HG02642 (cell line): ENCODE measurements around the gene FAM170A.

Experiments
- ATAC-seq: cut with Tn5 transposase; IDR thresholded peaks from one replicate; pipeline ENCODE4 v1.9.1; 2021; ENCODE audit warnings: mild to moderate bottlenecking; ENCODE audit not compliant: unreplicated experiment, poor library complexity

The FAM170A gene, protein sequence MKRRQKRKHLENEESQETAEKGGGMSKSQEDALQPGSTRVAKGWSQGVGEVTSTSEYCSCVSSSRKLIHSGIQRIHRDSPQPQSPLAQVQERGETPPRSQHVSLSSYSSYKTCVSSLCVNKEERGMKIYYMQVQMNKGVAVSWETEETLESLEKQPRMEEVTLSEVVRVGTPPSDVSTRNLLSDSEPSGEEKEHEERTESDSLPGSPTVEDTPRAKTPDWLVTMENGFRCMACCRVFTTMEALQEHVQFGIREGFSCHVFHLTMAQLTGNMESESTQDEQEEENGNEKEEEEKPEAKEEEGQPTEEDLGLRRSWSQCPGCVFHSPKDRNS

DNA sequence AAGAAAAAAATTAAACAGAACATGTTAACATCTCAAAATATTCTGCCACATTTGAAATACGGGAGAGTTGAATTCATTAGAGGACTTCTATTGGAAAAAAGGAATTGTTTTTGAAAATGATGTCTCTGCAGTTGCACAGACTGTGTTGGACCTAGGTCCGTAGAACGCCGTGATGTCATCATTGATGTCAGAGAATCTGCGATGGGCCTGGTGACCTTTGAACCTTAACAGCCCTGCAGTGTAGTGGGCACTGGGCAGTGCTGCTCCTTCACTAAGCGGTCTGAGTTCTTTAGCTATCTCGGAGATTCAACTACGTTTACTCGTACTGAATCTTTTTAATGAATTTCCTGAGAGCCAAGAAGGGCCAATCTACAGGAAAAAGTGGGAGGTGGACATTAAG lies at the start of gene FAM170A:
Gene FAM170A, plus strand, starts transcription at position 220 of the 400 bp plus-strand sequence. CDS start 211 bp downstream, outside the sequence.
- ATAC-seq = no peak

DNA sequence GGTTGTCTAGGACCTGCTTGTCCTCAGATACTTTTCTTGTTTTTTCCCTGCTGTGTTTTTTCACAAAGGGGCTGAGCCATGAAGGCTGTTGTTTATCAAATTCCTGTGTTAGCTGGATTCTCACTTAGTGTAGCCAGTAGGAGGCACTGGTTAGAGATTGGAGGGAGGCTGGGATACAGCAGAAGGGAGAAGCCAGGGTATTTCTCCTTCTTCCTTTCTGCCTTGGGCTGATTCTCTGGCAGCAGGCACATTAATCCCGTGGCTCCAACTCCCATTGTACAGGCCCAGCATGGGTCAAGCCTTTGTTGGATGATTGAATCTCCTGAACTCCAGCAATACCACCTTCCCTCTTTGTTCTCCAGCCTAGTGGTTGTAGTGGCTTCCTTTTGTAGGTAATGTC lies 46.4 kb upstream of the FAM170A start:
- no peak for ATAC-seq

DNA sequence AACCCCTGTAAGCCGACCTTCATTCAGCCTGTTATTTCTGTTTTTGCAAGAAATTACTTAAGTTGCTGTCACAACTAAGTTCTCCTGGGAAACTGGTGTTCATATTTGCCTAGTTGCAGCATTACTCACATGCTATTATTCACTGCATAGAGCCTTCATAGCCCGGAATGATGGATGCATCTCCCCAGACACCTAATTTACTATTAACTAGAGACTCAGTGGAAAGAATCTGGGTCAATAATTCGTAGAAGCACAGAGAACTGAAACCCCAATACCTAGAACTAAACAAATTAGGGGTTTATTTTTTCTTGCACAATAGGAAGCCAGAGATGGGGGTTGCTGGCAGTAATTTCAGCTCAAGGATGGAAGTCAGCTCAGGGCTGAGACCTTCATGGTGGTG lies 45.7 kb upstream of the FAM170A start:
- ATAC-seq = peak; percentile 86

DNA sequence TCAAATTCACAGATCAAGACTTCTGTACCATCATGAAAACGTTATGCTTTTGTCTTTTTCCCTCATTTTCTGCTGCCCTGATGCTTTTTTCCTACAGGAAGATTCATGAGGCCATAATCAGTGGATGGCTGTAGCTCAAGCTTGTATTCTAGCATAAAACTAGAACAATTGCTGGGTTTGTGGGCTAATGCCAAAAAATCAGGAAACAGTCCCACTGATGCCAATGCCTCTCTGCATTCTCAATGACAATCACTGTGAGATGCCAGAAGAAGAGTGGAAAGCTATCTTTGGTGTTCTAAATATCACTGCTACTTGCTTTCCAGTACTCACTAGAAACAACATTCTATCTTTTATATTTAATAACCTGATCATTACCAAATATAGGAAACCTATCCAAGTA lies 33.3 kb upstream of the FAM170A start:
- no peak for ATAC-seq

DNA sequence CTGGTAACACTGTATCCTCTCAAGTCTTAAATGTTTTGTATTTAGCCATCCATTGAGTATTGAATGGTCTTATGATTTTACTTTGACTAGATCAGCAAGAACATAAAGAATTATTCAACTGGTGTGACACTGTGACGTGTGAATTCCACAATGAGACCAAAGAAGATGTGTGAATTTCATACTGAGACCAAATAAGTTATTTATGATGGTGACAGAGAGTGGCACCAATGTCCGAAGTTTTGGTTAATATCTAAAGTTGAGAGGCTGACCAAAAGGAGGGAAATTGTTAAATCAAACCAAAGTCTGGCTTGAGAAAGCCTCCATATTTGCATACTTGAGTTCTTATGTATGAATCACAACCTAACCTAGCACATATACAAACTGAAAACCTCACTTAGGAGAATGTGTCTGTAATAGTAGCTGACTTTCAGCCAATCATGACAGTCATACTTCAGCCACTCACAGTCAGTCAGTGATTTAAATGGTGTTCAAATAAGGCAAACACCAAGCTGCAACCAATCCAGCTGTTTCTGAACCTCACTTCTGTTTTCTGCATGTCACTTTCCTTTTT lies 31.5 kb upstream of the FAM170A start:
- peak; percentile 35 for ATAC-seq

DNA sequence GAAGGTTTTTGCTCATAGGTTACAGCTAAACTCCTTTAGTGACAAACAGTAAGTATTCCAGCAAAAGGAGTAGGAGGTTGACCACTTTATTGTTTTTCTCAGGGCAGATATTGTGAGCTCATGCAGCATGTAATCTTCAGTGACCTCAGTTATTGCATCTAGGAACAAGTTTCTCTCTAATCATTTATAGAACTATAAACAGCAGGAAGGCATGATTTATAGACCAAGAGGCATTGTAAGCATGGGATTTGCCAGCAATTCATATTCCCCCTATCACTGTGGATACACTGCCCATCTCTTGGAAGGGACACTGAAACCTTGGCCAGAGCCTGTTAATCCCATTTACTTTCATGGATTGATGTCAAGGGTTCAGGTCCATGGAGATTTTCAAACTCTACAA lies 15.4 kb upstream of the FAM170A start:
- ATAC-seq = no peak

DNA sequence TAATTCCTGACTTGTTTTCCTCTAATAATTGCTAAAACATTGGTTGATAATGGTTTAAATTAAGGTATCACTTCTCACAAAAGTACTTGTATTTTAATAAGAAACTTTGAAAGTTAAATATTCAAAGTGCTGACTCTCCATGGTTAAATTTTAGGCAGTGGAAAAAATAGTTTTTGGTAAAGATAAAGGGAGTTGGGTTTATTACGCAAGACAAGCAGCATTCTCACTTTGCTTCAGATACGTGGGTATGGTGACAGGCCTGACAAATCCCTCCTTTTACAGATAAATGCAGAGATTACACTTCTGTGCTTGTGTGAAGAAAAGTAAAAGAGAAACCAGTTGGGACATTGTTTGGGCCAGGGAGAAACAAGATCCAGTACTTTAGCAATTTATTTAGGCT lies 14.5 kb upstream of the FAM170A start:
- no peak for ATAC-seq

DNA sequence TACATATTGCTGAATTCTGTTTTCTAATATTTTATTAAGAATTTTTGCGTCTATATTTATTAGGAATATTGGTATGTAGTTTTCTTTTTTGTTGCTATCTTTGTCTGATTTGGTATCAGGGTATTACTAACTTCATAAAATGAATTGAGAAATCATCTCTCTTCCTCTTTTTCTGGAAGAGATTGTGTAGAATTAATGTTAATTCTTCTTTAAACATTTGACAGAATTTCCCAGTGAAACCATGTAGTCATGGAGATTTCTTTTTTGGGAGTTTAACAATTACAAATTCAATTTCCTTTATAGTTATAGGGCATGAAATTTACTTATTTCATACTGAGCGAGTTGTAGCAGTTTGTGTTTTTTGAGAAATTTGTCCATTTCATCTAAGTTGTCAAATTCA lies 3.3 kb upstream of the FAM170A start:
- ATAC-seq = no peak

DNA sequence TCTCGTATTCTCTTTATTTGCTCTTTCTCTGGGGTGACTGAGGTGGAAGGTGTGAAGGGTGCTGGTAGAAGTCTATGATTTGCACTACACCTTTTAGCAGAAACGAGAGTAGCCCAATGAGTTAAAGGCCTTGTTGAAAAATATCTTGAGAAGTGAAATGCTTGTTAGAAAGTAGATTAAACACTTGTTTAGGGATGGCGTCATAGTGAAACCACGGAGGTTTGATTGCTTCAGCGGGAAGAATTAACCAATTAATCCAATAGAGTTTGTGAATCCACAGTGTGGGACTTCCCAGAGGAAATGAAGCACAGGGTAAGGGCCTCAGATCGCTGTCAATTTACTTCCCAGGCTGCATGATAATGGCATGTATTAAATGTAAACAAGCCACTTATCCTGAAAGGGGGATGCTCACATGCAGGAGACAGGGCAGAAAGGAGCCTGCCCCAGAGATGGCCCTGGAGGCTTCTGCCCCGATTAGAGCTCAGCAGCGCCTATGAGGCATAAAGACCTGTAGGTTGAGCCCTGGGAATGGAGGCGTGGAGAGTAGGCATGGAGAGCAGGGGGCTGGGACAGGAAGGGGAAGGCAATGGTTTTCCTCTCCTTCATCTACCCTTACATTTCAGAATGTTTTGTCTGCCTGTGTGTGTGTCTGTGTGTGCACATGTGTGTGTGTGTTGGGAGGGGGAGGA lies 1.5 kb downstream of the FAM170A start:
- no peak for ATAC-seq

DNA sequence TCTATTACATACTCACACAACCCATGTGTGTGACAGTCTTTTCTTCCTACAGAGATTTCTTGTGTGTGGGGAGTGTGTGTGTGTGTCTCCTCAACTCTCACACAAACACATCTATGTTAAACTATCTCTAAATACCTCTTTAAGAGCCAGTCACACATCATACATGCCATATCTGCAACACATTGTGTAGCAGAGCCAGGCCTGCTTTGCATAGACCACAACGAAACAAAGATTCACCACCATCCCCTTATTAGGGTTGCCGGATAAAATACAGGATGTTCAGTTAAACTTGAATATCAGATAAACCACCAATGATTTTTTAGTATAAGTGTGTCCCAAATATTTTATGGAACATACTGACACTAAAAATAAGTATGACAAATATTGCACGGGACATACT lies 2.3 kb downstream of the FAM170A start:
- ATAC-seq = peak; percentile 52

DNA sequence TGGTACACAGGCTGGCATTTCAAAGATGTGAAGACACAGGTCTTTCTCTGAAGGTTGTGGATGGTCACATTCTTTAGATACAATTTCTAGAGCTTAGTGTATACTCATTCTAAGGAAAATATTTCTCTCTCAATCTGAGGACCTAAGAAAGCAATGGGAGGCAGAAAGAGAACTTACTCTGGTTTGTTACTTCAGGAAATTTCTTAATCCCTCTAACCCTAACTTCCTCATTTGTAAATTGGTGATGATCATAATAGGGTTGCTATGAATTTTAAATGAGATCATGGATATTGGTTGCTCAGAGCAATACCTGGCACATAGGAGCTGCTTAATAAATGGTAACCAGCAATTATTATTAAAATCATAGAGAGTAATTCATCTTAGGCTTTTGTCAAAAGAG lies 22.1 kb downstream of the FAM170A start:
- no peak for ATAC-seq

DNA sequence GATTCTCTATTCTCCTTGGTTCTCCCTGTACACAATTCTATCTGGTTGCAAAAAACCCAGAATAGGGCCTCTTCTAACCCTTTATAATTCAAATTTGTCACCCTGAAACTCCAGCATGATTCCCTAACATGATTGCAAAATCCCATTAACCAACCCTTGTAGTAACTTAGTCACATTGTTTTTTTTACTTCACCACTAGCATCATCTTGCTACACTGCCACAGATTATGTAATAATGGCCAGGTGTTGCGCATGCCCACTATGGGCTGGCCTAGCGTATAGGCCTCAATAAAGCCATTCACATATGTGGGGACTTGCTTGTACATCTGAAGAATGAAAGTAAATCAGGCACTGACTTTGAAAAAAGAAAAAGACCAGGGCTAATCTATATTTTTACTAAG lies 25.7 kb downstream of the FAM170A start:
- no peak for ATAC-seq

DNA sequence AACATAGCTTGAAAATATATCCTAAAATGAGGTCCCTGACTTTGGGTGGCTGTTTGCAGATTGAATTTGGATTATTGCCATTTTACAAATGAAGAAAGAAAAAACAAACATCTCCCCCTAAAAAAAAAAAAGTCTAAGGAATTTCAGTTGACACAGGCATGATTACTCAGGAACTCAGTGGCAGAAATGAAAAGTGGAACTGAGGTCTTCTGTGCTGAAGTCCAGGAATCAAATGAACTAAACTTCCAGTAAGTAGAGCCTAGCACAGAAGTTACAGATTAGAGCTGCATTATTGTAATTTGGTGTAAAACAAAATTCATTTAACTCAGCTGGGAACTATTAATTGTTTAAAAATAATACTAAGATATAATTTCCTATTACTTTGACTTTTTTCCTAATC lies 26.7 kb downstream of the FAM170A start:
- no peak for ATAC-seq

DNA sequence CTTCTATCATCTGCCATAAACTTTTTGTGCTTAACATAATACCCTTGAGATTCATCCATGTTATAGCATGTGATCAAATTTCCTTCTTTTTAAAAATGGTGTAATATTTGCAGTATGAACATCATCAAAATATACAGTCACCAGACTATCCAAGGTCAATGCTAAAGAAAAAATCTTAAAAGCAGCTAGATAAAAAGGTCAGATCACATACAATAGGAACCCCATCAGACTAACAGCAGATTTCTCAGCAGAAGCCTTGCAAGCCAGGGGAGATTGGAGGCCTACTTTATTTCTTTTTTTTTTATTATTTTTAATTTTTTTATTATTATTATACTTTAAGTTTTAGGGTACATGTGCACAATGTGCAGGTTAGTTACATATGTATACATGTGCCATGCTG lies 37.2 kb downstream of the FAM170A start:
- ATAC-seq = no peak

DNA sequence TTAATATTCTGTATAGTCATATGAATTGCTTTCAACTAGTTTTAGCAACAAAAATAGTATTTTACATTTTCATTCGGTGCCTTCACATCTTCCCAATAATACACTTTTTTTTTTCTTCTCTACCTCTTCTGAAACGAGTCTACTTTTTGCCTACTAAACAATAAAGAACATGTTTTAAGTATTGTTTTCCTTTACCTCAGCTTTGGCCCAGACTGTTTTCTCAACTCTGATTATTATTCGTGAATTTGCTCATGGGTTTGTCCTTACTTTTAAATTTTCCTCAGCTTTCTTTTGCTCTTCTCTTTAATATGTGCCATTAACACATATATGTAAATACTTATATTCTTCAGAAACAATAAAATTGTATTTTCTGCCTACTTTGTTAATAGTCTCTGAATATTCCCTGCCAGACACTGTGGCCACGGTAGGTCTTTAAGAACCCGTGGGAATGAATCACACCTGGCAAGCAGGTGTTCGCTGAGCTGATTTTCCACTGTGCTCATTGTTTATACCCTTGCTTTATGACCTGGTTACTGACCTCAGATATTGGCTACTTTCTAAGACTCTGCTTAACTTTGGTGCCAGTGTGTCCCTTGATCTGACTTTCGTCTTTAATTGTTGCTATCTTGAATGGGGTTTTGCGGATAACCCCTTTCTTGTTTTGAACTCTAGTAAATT lies 49.1 kb downstream of the FAM170A start:
- no peak for ATAC-seq

DNA sequence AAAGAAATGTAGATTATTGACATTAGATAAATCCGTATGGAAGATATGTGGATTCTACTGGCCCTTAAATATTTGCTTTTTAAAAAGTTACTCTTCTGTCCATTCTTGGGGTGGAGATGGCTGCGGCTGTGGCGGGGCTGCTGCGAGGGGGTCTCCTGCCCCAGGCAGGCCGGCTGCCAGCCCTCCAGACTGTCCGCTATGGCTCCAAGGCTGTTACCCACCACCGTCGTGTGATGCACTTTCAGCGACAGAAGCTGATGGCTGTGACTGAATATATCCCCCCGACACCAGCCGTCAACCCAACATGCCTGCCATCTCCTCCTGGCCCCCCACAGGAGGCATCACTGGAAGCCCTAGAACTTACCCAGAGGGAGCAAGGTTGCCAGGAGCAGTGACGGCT lies 50.7 kb downstream of the FAM170A start:
- ATAC-seq = no peak

DNA sequence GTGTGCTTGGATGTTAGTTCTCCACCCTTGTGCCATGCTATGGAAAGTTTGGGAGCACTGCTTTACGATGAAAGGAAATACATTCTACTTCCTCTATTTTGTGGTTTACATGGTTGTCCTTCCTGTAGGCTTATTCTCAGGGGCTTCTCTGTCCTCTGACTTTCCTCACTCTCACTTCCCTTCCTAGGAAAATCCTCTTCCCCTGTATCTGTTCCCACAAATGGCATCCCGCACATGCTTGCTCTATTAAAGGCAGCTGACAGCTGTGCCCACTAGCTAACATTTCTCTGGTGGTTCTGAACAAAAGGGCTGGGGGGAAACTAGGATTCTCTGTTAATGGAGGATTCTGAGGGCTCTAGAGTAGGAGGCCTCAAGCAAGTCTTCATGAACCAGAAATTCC lies 52.4 kb downstream of the FAM170A start:
- no peak for ATAC-seq

DNA sequence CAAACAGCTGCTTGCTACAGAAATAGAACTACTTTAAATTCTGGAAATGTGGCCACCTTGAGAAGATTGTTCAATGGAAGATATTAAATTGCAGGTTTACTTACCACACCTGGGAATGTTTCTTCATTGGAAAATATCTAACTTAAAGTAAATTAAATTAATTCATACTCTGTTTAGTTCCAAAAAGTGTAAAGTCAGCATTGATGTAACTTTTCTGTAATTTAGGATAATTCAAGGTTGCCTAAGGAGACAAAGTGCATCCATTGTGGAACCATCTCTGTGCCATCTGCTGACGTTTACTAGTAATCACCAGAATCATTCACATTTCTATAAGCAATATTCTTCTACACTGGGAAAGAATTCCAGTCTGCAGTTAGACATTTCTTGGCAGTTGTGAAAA lies 53.0 kb downstream of the FAM170A start:
- no peak for ATAC-seq
